ENCODE data around the gene KCTD10.

KCTD10 gene

DNA sequence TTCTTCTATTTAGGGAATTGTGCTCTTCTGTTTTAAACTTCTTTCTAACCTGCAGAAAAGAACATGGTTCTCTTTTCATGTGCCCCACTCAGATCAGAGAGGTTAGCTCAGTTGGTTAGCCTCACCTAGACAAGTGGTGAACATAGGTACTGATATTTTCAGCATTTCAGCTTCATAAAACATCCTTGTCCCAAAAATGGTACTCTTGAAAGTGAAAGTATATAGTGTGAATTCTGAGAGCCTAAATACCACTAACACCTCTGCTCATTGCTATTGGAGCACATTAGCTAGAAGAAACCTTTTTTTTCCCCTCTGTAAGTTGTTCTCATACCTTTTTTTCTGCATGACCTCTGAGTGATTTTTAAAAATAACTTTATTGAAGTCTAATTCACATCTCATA is 17.9 kb upstream of the KCTD10 start:
- DNase-seq (ENCODE audit: low read depth), result no peak
- H3K4me3 ChIP-seq (ENCODE audit: low read length), result no peak overlapping the region
- TF ChIP-seq, protein P1, sequence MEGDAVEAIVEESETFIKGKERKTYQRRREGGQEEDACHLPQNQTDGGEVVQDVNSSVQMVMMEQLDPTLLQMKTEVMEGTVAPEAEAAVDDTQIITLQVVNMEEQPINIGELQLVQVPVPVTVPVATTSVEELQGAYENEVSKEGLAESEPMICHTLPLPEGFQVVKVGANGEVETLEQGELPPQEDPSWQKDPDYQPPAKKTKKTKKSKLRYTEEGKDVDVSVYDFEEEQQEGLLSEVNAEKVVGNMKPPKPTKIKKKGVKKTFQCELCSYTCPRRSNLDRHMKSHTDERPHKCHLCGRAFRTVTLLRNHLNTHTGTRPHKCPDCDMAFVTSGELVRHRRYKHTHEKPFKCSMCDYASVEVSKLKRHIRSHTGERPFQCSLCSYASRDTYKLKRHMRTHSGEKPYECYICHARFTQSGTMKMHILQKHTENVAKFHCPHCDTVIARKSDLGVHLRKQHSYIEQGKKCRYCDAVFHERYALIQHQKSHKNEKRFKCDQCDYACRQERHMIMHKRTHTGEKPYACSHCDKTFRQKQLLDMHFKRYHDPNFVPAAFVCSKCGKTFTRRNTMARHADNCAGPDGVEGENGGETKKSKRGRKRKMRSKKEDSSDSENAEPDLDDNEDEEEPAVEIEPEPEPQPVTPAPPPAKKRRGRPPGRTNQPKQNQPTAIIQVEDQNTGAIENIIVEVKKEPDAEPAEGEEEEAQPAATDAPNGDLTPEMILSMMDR (conservative IDR thresholded peaks at IDR 0.05; ENCODE audit: low read length), result no peak

- DNase-seq (ENCODE audit: low read depth), result no peak
These were observed 17.3 kb upstream of the KCTD10 start for GRCh38 chr12:109494348-109494881.

DNA sequence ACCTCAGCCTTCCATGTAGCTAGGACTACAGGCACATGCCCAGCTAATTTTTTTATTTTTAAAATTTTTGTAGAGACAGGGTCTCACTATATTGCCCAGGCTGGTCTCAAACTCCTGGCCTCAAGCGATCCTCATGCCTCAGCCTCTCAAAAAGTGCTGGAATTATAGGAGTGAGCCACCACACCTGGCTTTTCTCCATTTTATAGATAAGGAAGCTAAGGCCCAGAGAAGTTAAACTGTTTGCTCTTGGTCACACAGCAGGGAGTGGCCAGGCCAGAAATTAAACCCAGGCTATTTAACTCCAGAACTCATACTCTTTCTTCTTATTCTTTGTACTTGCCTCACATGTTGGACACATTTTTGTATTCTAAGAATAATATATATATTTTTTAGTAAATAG is 16.8 kb upstream of the KCTD10 start:
- TF ChIP-seq, protein P1 (conservative IDR thresholded peaks at IDR 0.05; ENCODE audit: low read length), result no peak
- no peak overlapping the region for H3K4me3 ChIP-seq (ENCODE audit: low read length)
- no peak for DNase-seq (ENCODE audit: low read depth)

More at GRCh38 chr12:109494348-109494881, 17.3 kb upstream of the KCTD10 start:
- H3K4me3 ChIP-seq (ENCODE audit: low read length), result no peak overlapping the region
- TF ChIP-seq, protein P1 (conservative IDR thresholded peaks at IDR 0.05; ENCODE audit: low read length), result no peak

- DNase-seq (ENCODE audit: low read depth), result no peak
- H3K4me3 ChIP-seq (ENCODE audit: low read length), result no peak overlapping the region
- TF ChIP-seq, protein P1 (conservative IDR thresholded peaks at IDR 0.05; ENCODE audit: low read length), result no peak
These were observed 16.0 kb upstream of the KCTD10 start for GRCh38 chr12:109493090-109493489.

DNA sequence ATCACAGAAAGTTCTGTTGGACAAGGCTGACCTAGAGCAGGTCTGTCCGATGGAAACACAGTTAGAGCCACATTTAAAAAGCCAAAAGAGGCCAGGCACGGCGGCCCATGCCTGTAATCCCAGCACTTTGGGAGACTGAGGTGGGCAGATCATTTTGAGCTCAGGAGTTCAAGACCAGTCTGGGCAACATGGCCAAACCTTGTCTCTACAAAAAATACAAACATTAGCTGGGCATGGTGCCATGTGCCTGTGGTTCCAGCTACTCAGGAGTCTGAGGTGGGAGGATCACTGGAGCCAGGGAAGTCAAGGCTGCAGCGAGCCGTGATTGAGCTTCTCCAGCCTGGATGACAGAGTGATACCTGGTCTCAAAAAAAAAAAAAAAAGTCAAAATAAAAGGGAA is 15.3 kb upstream of the KCTD10 start:
- TF ChIP-seq, protein P1 (conservative IDR thresholded peaks at IDR 0.05; ENCODE audit: low read length), result no peak
- no peak for DNase-seq (ENCODE audit: low read depth)
- H3K4me3 ChIP-seq (ENCODE audit: low read length), result no peak overlapping the region

- TF ChIP-seq, protein P1 (conservative IDR thresholded peaks at IDR 0.05; ENCODE audit: low read length), result no peak
- no peak for DNase-seq (ENCODE audit: low read depth)
These were observed 14.6 kb upstream of the KCTD10 start for GRCh38 chr12:109491671-109492070.

GRCh38 chr12:109489955-109490565 is 13.0 kb upstream of the KCTD10 start:
- TF ChIP-seq, protein P1 (conservative IDR thresholded peaks at IDR 0.05; ENCODE audit: low read length), result no peak
- no peak for DNase-seq (ENCODE audit: low read depth)
- H3K4me3 ChIP-seq (ENCODE audit: low read length), result no peak overlapping the region

More at GRCh38 chr12:109491671-109492070, 14.6 kb upstream of the KCTD10 start:
- no peak overlapping the region for H3K4me3 ChIP-seq (ENCODE audit: low read length)
